RKO (cell line): ENCODE measurements around the gene VNN1.

Source experiments
- DNase-seq: peaks from one replicate; pipeline ENCODE4 v3.0.0-alpha.2; 2016; ENCODE audit warnings: low spot score

The VNN1 gene, protein sequence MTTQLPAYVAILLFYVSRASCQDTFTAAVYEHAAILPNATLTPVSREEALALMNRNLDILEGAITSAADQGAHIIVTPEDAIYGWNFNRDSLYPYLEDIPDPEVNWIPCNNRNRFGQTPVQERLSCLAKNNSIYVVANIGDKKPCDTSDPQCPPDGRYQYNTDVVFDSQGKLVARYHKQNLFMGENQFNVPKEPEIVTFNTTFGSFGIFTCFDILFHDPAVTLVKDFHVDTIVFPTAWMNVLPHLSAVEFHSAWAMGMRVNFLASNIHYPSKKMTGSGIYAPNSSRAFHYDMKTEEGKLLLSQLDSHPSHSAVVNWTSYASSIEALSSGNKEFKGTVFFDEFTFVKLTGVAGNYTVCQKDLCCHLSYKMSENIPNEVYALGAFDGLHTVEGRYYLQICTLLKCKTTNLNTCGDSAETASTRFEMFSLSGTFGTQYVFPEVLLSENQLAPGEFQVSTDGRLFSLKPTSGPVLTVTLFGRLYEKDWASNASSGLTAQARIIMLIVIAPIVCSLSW

DNA sequence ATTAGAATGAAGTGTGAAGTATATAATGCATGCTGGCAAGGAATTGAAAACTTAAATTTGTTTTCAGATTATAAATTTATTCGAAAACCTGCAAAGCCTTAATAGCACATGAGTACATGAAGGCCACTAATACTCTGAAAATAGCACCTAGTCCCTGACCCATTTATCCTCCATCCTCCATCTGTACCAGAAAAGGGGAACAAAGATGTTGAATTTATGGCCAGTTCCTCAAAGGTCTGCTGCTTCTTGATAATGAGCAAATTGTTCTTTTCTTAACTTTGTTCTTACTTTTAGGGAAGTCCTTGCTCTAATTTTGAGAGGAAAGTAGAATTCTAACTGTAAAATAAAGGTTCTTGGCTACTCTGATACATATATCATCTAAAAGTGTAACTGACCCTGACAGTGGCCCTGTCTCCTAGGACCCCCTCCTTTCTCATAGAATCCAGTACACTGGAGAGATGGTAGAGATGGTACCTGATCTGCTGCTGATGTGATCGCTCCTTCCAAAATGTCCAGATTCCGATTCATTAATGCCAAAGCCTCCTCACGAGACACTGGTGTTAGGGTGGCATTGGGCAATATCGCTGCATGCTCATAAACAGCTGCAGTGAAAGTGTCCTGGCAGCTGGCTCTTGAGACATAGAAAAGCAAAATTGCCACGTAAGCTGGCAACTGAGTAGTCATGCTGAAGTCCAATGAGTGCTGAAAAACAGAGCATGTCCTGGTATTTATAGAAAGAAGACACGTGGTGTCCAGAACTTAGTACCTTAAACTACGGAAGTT, at the start of gene VNN1:
TSS of gene VNN1 (minus strand) at position 704 of the 783 bp plus-strand sequence. CDS start at position 684, 20 bp downstream.
- DNase-seq = no peak

DNA sequence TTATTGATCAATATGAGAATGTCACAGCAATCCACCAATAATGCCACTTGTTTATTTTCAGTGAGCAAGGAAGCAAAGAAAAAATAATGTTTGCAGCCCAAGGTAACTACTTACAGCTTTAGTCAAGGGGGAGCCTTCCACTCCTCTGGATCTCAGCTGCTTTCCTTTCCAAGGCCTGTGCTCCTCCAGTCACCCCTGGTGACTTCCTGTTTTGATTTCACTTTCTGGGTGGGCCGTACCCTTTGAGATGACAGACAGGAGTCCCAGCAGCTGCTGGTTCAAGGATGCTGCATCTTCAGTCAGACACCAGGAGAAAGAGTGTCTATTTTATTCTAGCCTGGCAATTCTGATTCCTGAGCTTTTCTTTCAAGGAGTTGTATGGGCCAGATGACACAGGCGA, 49.4 kb upstream of the VNN1 start:
- DNase-seq = no peak

DNA sequence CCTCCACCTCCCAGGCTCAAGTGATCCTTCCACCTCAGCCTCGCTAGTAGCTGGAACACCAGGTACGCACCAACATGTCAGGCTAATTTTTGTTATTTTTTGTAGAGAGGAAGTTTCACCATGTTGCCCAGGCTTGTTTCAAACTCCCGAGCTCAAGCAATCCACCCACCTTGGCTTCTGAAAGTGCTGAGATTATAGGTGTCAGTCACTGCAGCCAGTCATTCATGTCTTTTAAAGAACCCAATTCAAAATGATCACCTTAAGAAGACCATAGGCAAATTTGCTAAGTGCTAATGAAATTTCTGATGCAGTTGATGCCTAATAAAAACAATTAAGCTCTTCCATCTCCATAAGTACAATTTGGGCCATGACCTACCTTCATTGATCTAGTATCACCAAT, 46.4 kb upstream of the VNN1 start:
- no peak for DNase-seq

DNA sequence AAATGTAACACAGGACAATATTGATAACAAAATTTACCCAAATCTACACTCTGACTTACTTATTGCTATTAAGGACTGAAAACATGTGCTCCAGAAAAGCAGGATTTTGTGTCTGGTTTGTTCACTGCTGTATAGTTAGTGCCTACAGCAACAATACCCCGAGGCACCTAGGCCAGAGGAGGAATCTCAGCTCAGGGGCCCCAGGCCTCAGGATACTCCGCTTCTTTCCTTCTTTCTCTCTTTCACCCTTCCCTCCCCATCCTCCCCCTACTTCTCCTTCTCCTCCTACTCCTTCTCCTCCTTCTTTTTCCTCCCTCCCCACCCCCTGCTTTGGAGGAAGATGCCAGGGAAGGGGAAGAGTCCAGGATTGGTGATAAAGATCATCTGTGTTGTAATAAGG, 44.8 kb upstream of the VNN1 start:
- no peak for DNase-seq

DNA sequence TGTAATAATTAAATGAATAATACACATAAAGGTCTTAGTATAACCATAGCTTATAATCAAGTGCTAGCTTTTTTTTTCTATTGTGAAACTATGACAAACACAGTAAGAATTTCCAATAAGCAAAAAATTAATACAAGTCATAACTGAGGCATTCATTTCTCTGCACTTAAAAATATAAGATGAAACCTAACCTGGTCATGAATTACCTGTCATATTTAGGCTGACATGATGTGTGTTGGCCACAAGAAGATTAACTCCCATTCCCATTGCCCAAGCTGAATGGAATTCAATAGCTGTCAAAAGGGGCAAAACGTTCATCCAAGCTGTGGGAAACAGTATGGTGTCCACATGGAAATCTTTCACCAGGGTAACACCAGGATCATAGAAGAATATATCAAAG, 38.4 kb upstream of the VNN1 start:
- no peak for DNase-seq

DNA sequence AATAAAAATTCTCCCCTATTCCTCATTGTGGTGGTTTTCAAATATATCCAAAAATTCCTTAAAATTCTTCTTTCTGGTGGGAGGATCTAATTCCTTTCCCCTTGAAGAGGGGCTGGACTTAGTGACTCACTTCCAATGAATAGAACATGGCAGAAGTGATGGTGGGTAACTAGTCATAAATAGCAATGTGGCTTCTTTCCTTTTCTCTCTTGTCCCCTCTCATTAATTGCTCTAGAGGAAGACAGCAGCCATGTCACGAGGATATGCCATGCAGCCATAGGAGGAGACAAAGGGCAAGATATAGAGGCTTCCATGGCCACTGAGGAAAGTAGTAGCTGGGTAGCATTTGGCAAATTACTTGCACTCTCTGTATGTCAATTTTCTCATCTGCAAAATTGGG, 38.0 kb upstream of the VNN1 start:
- no peak for DNase-seq

DNA sequence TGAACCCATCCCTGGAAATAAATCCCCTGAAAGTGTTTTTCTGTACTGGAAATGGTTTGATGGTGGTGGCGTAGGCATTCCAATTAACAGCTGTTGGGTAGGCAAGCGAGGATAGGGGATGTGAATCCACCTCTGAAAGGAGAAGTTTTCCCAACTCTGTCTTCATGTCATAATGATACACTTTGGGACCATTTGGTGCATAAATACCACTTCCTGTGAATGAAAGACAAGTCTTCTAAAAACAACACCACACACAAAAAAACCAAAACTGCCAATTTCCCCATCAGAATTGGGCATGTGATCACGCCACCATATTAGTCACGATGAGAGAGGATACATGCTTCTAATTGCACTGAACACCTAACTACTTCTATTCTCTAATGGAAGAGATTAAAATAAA, 37.5 kb upstream of the VNN1 start:
- DNase-seq = no peak

DNA sequence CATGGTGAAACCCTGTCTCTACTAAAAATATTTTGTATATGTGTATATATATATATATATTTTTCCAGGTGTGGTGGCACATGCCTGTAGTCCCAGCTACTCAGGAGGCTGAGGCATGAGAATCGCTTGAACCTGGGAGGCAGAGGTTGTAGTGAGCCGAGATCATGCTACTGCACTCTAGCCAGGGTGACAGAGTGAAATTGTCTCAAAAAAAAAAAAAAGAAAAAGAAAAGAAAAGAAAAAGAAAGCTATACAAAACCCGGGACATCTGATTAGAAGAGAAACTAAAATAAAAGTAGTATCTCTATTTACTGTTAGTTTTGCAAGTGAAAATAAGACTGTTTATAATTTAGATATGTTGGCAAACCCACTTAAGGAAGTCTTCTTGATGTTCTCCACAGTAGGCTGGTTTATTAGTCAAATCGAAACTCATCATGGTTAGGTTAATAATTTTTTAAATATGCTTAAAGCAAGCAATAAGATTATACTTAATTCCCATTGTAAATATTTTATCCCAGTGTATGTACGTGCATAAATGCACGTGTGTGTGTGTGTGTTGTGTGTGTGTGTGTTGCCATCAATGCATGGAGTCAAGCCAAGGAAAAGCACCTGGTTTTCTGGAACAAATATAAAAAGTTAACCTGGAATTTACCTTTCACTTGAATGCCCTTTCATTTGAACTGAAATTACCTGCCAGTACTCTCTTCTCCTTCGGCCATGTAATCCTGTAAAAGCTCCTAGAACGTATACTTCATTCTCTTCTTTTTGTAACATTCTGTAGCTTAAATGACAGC, 36.8 kb upstream of the VNN1 start:
- no peak for DNase-seq

DNA sequence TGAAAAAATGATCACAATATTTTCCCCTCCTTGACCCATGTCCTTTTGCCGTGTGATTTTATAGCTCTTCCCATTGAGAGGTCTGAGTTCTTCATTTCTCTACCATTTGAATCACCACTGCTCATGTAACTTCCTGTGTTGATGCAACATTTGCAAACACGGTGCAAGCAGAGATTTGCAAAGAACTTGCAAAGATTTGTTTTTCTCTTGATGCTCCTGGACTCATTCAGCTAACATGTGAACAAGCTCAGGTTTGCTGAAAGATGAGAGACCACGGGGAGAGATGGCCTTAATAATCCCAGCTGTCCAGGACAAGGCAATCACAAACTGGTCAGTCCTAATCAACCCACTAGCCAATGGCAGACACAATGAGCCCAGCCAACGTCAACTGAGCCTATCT, 35.3 kb upstream of the VNN1 start:
- DNase-seq = peak; percentile 37

DNA sequence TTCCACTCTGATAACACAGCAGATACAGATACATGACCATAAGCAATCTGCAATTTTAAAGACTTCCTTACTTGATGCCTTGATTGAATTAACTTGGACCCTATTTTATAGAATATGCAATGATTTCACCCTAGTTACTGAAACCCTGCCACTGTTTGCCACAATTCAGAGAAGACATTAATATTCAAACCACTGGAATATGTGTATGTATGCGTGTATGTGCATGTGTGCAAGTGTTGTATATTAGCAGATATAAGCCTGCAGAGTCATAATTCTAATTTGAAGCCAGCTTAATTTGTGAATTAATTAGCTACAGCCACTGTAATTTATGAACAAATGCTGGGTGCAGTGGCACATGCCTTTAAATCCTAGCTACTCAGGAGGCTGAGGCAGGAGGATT, 34.6 kb upstream of the VNN1 start:
- no peak for DNase-seq

DNA sequence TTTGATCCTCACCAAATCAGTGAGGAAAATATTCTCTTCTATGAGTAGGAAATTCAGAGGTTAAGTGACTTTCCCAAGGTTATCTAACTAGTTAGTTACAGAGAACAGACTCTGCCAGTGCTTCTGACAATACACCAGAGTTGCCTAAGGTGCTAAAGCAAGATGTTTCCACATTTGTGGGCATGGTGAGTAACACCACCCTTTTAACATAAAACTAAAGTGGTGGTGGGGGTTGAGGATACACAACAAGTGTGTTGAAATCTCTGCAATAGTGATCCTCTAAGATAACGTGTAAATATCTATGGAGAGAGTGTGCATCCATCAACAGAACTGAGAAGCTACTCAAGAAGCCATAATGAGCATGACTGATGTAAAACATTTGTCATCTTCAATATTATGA, 32.2 kb upstream of the VNN1 start:
- DNase-seq = no peak

DNA sequence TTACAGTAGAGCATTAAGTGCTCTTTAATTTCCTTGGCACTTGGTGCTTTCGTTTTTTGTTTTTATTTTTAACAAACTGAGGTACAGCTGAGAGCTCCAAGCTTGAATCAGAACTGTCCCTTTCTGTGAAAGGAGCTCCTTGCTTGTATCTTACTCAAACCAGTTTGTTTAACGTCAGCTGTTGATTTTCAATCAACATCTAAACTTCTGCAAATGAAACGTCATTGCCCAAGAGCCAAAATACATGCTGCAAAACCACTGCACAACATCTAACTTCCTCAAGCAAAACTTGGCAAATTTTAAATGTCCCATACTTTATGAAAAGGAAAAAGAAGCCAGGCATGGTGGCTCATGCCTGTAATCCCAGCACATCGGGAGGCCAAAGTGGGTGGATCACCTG, 28.6 kb upstream of the VNN1 start:
- DNase-seq = no peak

DNA sequence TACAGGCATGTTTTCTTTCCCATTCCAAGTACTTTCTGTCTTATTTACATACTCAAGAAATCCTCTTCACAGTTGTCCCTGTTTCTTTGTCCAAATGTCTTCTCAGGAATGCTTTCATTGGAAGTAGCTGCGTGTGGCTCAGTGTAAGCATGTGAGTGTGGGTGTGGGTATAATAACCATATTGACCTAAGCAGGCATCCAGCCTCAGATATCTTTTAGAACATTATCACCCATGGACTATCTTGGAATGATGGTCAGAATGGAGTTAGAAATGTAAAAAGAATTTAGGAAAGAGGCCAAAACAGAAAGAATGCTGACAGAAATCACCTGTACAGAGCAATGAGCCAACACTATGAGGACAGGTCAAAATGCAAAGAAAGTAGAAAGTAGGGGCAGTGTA, 27.4 kb upstream of the VNN1 start:
- no peak for DNase-seq

DNA sequence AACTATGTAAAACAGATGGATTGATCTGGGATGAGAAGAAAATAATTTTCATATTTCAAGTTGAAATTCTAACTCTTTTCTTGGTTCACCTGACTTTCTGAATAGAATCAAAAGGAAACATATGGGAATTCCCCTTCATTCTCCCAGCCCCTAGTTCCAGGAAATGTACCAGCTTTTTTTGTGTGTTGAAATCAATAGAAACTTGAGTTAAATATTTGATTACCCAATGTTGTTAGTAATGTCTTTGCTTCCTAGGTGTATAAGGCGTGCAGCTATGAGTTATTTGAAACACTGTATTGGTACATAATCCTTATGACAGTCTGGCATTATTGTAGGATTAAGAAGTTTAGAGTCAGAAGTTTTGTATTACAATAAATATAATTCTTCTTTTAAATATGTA, 22.4 kb upstream of the VNN1 start:
- no peak for DNase-seq

DNA sequence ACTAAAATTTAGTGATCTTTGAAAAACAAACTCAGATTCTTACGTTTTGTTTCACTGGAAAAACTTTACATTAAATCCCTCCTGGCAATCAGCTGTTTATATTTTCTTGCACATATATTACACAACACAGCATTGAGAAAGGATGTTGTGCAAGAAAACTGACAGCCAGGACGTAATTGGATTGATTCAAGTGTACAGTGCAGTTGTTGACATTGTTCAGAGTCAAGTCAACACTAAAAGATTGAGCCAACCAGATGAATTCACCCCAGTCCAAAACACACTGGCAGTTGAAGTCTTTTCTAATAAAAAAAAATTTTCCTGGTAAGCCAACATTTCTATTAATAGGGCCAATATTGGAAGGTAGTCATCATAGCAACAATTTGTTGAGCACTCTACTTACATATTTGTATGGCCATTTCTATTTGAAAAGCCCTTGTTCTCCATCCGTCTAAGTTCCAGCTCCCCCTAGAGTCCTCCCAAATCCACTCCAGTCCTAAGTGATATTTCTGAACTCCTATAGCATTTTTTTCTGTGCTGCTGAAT, 20.9 kb upstream of the VNN1 start:
- peak; percentile 30 for DNase-seq

DNA sequence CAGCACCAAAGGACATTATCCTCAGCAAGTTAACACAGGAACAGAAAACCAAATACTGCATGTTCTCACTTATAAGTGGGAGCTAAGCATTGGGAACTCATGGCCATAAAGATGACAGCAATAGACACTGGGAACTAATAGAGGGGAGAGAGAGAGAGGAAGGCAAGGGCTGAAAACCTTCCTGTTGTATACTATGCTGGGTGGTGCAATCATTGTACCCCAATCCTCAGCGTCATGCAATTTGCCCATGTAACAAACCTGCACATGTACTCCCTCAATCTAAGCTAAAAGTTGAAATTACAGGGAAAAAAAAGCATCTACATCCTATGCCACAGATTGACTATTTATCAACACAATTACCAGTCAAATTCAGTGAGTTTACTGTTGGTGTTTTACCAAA, 20.0 kb upstream of the VNN1 start:
- DNase-seq = no peak

DNA sequence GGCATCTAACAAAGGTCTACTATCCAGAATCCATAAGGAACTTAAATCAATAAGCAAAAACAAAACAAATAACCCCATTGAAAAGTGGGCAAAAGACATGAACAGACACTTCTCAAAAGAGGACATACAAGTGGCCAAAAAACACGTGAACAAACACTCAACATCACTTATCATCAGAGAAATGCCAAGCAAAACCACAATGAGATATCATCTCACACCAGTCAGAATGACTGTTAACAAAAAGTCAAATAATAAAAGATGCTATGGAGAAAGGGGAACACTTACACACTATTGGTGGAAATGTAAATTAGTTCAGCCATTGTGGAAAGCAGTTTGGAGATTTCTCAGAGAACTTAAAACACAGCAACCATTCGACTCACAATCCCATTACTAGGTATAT, 19.4 kb upstream of the VNN1 start:
- DNase-seq = no peak

DNA sequence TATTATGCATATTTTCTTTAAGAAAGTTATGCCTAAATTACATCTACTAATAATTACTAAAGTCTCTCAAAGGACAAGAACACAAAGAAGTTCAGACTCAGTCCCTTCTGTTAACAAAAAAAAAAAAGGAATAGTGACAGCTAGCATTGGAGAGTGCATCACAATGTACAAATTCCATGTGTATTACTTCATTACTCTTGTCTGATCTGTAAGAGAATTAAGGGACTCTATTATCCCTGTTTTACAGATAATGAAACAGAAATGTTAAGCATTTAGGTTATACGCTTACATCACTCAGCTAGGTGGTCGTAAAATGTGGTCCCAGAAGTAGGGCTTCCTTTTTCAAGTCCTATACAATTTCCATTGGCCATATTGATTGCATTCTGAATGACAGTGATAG, 17.2 kb upstream of the VNN1 start:
- no peak for DNase-seq

DNA sequence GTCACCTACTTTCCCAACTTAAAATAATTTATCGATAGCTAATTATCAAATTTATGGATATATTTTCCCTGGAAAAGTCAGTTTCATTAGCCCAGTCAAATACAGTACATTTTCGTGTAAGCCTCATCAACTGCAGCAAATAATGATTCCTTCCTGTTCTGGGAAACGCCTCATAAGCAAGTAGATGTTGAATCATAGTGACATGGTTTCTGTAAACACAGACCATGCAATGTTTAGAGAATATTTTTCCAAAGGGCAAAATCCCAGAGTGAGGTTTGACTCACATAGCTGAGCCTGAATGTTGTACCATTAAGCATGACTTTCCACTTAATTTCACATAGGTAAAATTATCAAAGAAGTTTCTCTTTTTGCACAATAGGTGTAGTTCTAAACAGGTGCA, 16.7 kb upstream of the VNN1 start:
- DNase-seq = peak; percentile 23

DNA sequence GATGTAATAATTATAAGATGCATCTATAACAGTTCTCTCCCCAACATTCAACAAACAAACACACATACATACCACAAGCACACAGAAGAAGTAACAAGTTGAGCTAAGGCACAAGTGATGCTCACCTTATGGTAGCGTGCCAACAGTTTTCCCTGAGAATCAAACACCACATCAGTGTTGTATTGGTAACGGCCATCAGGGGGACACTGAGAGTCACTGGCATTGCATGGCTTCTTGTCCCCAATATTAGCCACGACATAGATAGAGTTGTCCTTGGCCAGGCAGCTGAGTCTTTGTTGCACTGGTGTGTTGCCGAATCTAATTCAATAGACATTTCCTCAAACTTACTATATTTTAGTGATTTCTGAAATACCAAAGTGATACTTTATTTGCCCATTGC, 14.8 kb upstream of the VNN1 start:
- no peak for DNase-seq

DNA sequence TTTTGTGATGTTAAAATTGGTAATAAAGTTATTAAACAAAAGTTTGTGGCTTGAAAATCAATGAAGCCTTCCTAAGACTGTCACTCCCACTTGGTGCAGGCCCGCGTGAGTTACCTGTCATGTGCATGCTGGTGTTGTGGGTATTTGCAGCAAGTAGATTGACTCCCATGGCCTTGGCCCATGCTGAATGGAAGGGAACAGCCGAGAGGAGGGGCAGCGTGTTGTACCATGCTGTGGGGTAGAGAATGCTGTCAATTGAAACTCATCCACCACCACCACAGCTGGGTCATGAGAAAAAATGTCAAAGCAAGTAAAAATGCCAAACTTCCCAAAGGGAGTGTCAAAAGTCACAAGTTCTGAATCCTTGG, 12.7 kb upstream of the VNN1 start:
- no peak for DNase-seq

DNA sequence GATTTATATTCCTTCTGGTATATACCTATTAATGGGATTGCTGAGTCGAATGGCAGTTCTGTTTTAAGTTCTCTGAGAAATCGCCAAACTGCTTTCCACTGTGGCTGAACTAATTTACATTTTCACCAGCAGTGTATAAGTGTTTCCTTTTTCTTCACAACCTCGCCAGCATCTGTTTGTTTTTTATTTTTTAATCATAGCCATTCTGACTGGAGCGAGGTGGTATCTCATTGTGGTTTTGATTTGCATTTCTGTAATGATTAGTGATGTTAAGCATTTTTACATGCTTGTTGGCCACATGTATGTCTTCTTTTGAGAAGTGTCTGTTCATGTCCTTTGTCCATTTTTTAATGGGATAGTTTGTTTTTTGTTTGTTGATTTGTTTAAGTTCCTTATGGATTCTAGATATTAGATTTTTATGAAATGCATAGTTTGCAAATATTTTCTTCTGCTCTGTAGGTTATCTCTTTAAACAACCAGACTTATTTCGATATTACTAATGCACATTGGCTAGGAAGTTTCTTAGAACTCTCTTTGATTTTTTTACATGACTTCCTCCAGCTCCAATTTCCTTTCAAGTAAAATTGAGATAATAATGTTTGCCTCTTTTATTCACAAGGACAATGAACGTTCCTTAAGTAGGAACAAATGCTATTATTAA, 12.2 kb upstream of the VNN1 start:
- no peak for DNase-seq
